GM10248 (cell line): ENCODE data around the gene GNAL.

Source experiments
- CTCF ChIA-PET: fragments of 300-600 bp; sonication (Branson Sonifier 250); formaldehyde crosslinking; extraction: SDS; loops from one replicate; lab custom pipeline; 2021; ENCODE audit warnings: antibody characterized with exemption; lab: Yijun Ruan, JAX
- POLR2A ChIA-PET: fragments of 350-650 bp; sonication (Branson Sonifier 250); formaldehyde crosslinking; extraction: SDS; loops from one replicate; lab custom pipeline; 2020; ENCODE audit warnings: antibody characterized with exemption; lab: Yijun Ruan, JAX
- DNase-seq: peaks from one replicate; pipeline ENCODE4 v3.0.0; 2012; ENCODE audit errors: extremely low spot score
- TF ChIP-seq, protein P1 (sequence below): IDR thresholded peaks from 2 replicates; pipeline ENCODE4 v1.5.1; 2012; ENCODE audit warnings: mild to moderate bottlenecking, low read depth; ENCODE audit errors: extremely low read depth, missing control alignments, control extremely low read depth

The GNAL gene

GRCh38 chr18:11666831-11667230, 22.2 kb upstream of the GNAL start:
- POLR2A ChIA-PET = interaction anchor here (0.6 kb wide), 1 partner anchor 31 kb away, joined by 4 read pairs; no protein-coding TSS in a partner anchor
- CTCF ChIA-PET = interaction anchor here (1.5 to 3.1 kb wide), 2 partner anchors 11 to 17 kb away, joined by 3 to 30 read pairs; no protein-coding TSS in a partner anchor
- TF ChIP-seq, protein P1, sequence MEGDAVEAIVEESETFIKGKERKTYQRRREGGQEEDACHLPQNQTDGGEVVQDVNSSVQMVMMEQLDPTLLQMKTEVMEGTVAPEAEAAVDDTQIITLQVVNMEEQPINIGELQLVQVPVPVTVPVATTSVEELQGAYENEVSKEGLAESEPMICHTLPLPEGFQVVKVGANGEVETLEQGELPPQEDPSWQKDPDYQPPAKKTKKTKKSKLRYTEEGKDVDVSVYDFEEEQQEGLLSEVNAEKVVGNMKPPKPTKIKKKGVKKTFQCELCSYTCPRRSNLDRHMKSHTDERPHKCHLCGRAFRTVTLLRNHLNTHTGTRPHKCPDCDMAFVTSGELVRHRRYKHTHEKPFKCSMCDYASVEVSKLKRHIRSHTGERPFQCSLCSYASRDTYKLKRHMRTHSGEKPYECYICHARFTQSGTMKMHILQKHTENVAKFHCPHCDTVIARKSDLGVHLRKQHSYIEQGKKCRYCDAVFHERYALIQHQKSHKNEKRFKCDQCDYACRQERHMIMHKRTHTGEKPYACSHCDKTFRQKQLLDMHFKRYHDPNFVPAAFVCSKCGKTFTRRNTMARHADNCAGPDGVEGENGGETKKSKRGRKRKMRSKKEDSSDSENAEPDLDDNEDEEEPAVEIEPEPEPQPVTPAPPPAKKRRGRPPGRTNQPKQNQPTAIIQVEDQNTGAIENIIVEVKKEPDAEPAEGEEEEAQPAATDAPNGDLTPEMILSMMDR = no peak
- no peak for DNase-seq

DNA sequence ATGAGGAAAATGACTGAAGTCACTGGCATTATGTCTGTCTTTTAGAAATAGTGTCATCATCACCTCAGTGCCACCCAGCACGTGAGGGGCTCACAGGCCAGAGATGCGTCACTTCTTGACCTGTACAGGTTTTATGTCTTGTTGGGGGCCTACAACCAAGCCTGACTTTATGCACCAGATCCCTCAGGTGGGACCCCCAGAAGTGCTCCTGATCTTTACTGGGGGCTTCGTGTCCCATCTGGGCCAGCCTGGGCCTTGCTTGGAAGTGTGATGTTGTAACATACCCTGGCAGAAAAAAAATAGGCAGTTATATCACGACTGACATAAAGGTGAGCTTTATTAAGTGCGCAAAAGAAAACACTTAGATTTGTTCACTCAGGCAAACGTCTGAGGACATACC, 21.5 kb upstream of the GNAL start:
- no peak for DNase-seq
- CTCF ChIA-PET = interaction anchor here (3.1 kb wide), 1 partner anchor 11 kb away, joined by 30 read pairs; no protein-coding TSS in a partner anchor
- POLR2A ChIA-PET = interaction anchor here (0.6 kb wide), 1 partner anchor 30 kb away, joined by 4 read pairs; no protein-coding TSS in a partner anchor
- TF ChIP-seq, protein P1 = no peak

GRCh38 chr18:11668441-11669169, 20.5 kb upstream of the GNAL start:
- POLR2A ChIA-PET = no interaction called here
- DNase-seq = no peak
- CTCF ChIA-PET = interaction anchor here (1.2 kb wide), 1 partner anchor 12 kb away, joined by 4 read pairs; no protein-coding TSS in a partner anchor
- TF ChIP-seq, protein P1 = no peak

GRCh38 chr18:11669271-11669947, 19.7 kb upstream of the GNAL start:
- POLR2A ChIA-PET = no interaction called here
- CTCF ChIA-PET = interaction anchor here (1.2 kb wide), 1 partner anchor 13 kb away, joined by 4 read pairs; no protein-coding TSS in a partner anchor
- no peak for DNase-seq
- TF ChIP-seq, protein P1 = no peak

- POLR2A ChIA-PET = no interaction called here
- TF ChIP-seq, protein P1 = no peak
- CTCF ChIA-PET = interaction anchor here (2.7 kb wide), 1 partner anchor 14 kb away, joined by 12 read pairs; no protein-coding TSS in a partner anchor
- DNase-seq = no peak
These were observed 19.2 kb upstream of the GNAL start for GRCh38 chr18:11669948-11670275.

GRCh38 chr18:11671156-11671555, 17.9 kb upstream of the GNAL start:
- POLR2A ChIA-PET = no interaction called here
- CTCF ChIA-PET = interaction anchor here (1.6 to 2.7 kb wide), 2 partner anchors 12 to 16 kb away, joined by 4 to 12 read pairs; no protein-coding TSS in a partner anchor
- TF ChIP-seq, protein P1 = no peak

More at GRCh38 chr18:11671156-11671555, 17.9 kb upstream of the GNAL start:
- no peak for DNase-seq
